IMR-90 (cell line): Measurements from ENCODE around the gene SPTB. TPM values are rescaled to one million over a fixed set of nuclear protein-coding genes. Genes with fewer than 3 reads are reported as not detected.

Source experiments
- ATAC-seq: fragments of 200-7000 bp; cut with Tn5 transposase; 2 replicates; pipeline ENCODE4 v1.9.1; 2020; ENCODE audit warnings: low read depth, mild to moderate bottlenecking, moderate library complexity
- BruUV-seq: library from RNA; stranded (reverse); fragments of 400-500 nt; replicated peaks from 2 replicates; lab custom pipeline; 2021; lab: Mats Ljungman, UMichigan
- CTCF ChIA-PET: fragments of 300-600 bp; formaldehyde crosslinking; extraction: SDS; loops from one replicate; lab custom pipeline; 2021; ENCODE audit warnings: antibody characterized with exemption; lab: Yijun Ruan, JAX
- POLR2A ChIA-PET: fragments of 300-600 bp; sonication (Branson Sonifier 250); formaldehyde crosslinking; loops from one replicate; lab custom pipeline; 2022; ENCODE audit warnings: antibody characterized with exemption; ENCODE audit not compliant: unreplicated experiment; lab: Charles Lee
- DNase-seq: peaks from one replicate; pipeline ENCODE4 v3.0.0; 2013
- H2AFZ ChIP-seq: replicated peaks from 2 replicates; pipeline ENCODE3; 2013; ENCODE audit warnings: low read length, mild to moderate bottlenecking; ENCODE audit not compliant: poor library complexity
- H2AK5ac ChIP-seq: 2 replicates; pipeline ENCODE4 v1.6.1; 2013; ENCODE audit warnings: low read depth, low read length, inconsistent platforms
- H2AK9ac ChIP-seq: replicated peaks from 2 replicates; pipeline ENCODE3; 2013; ENCODE audit warnings: mild to moderate bottlenecking, low read depth, low read length, moderate library complexity; ENCODE audit not compliant: poor library complexity
- H2BK120ac ChIP-seq: 2 replicates; pipeline ENCODE4 v1.6.1; 2013; ENCODE audit warnings: low read depth, low read length, inconsistent platforms
- H2BK15ac ChIP-seq: 3 replicates; pipeline ENCODE4 v1.6.1; 2013; ENCODE audit warnings: low read depth, low read length, inconsistent platforms
- H2BK20ac ChIP-seq: 2 replicates; pipeline ENCODE4 v1.6.1; 2013; ENCODE audit warnings: low read depth, mild to moderate bottlenecking, inconsistent platforms, low read length, moderate library complexity
- H2BK5ac ChIP-seq: 2 replicates; pipeline ENCODE4 v1.6.1; 2013; ENCODE audit warnings: mild to moderate bottlenecking, low read depth, low read length, inconsistent platforms; ENCODE audit not compliant: poor library complexity, severe bottlenecking
- H3K14ac ChIP-seq: replicated peaks from 2 replicates; pipeline ENCODE4 v1.6.1; 2013; ENCODE audit warnings: low read depth, low read length, inconsistent platforms
- H3K18ac ChIP-seq: 2 replicates; pipeline ENCODE4 v1.6.1; 2013; ENCODE audit warnings: low read depth, low read length, control low read depth
- H3K23ac ChIP-seq: 2 replicates; pipeline ENCODE4 v1.6.1; 2013; ENCODE audit warnings: low read depth, low read length, inconsistent platforms
- H3K27ac ChIP-seq: 2 replicates; pipeline ENCODE4 v1.5.1; 2013; ENCODE audit warnings: mild to moderate bottlenecking, control low read depth, low read length; ENCODE audit not compliant: insufficient read depth
- H3K27me3 ChIP-seq: 2 replicates; pipeline ENCODE4 v1.6.1; 2013; ENCODE audit warnings: low read length; ENCODE audit not compliant: control insufficient read depth, insufficient read depth
- H3K36me3 ChIP-seq: 2 replicates; pipeline ENCODE4 v1.6.1; 2013; ENCODE audit warnings: low read length, mixed read lengths; ENCODE audit not compliant: control insufficient read depth, insufficient read depth
- H3K4ac ChIP-seq: 2 replicates; pipeline ENCODE4 v1.6.1; 2013; ENCODE audit warnings: low read depth, low read length, inconsistent platforms
- H3K4me1 ChIP-seq: 2 replicates; pipeline ENCODE4 v1.6.1; 2013; ENCODE audit warnings: low read length, mixed read lengths; ENCODE audit not compliant: control insufficient read depth, insufficient read depth
- H3K4me2 ChIP-seq: 2 replicates; pipeline ENCODE4 v1.6.1; 2013; ENCODE audit warnings: low read depth, mild to moderate bottlenecking, control low read depth, low read length, moderate library complexity
- H3K4me3 ChIP-seq: 2 replicates; pipeline ENCODE4 v1.5.1; 2013; ENCODE audit warnings: low read depth, mild to moderate bottlenecking, control low read depth, low read length, moderate library complexity; ENCODE audit not compliant: insufficient read depth
- H3K56ac ChIP-seq: 2 replicates; pipeline ENCODE4 v1.6.1; 2013; ENCODE audit warnings: low read length, inconsistent platforms; ENCODE audit not compliant: insufficient read depth; ENCODE audit errors: extremely low read depth
- H3K79me1 ChIP-seq, 2 experiments: 2 replicates each; pipeline ENCODE4 v1.6.1; 2013; ENCODE audit warnings: low read length in 2 of 2, inconsistent platforms in 1 of 2, low read depth in 1 of 2
- H3K9ac ChIP-seq: 2 replicates; pipeline ENCODE4 v1.6.1; 2013; ENCODE audit warnings: low read depth, low read length, control low read depth
- H3K9me1 ChIP-seq: 2 replicates; pipeline ENCODE4 v1.6.1; 2013; ENCODE audit warnings: low read length, inconsistent platforms; ENCODE audit not compliant: insufficient read depth
- H3K9me3 ChIP-seq: 2 replicates; pipeline ENCODE4 v1.6.1; 2013; ENCODE audit warnings: low read length; ENCODE audit not compliant: control insufficient read depth, insufficient read depth
- H4K20me1 ChIP-seq: 2 replicates; pipeline ENCODE4 v1.6.1; 2013; ENCODE audit warnings: low read length, inconsistent platforms; ENCODE audit not compliant: insufficient read depth
- H4K5ac ChIP-seq: 2 replicates; pipeline ENCODE4 v1.6.1; 2013; ENCODE audit warnings: mild to moderate bottlenecking, low read depth, low read length, control low read depth
- H4K8ac ChIP-seq, 2 experiments: 2 replicates each; pipeline ENCODE4 v1.6.1; 2013; ENCODE audit warnings: low read depth in 2 of 2, low read length in 2 of 2, control low read depth in 1 of 2, inconsistent platforms in 1 of 2
- H4K91ac ChIP-seq: 2 replicates; pipeline ENCODE4 v1.6.1; 2013; ENCODE audit warnings: low read depth, low read length, inconsistent platforms; ENCODE audit not compliant: insufficient read depth
- BHLHE40 ChIP-seq: fragments of 150-350 bp; IDR thresholded peaks from 2 replicates; pipeline ENCODE4 v1.6.1; 2016; ENCODE audit warnings: mild to moderate bottlenecking, low read depth, low read length
- CEBPB ChIP-seq: IDR thresholded peaks from 2 replicates; pipeline ENCODE4 v1.6.1; 2012; ENCODE audit warnings: low read depth, low read length, improper control_type of control experiment
- FOS ChIP-seq: fragments of 150-350 bp; IDR thresholded peaks from 2 replicates; pipeline ENCODE4 v1.6.1; 2016; ENCODE audit warnings: low read depth, low read length
- MAZ ChIP-seq: IDR thresholded peaks from 2 replicates; pipeline ENCODE4 v1.6.1; 2012; ENCODE audit warnings: low read depth, mild to moderate bottlenecking, low read length, improper control_type of control experiment, moderate library complexity, borderline replicate concordance
- MXI1 ChIP-seq: IDR thresholded peaks from 2 replicates; pipeline ENCODE4 v1.6.1; 2012; ENCODE audit warnings: low read depth, mild to moderate bottlenecking, low read length, moderate library complexity, borderline replicate concordance
- NFE2L2 ChIP-seq: fragments of 150-350 bp; IDR thresholded peaks from 2 replicates; pipeline ENCODE4 v1.6.1; 2016; ENCODE audit warnings: low read depth, mild to moderate bottlenecking, low read length
- RAD21 ChIP-seq: IDR thresholded peaks from 2 replicates; pipeline ENCODE4 v1.6.1; 2012; ENCODE audit warnings: low read length, improper control_type of control experiment
- RCOR1 ChIP-seq: IDR thresholded peaks from 2 replicates; pipeline ENCODE4 v1.6.1; 2012; ENCODE audit warnings: mild to moderate bottlenecking, low read length, improper control_type of control experiment; ENCODE audit not compliant: insufficient replicate concordance
- RFX5 ChIP-seq: IDR thresholded peaks from 2 replicates; pipeline ENCODE4 v1.8.0; 2012; ENCODE audit warnings: low read depth, mild to moderate bottlenecking, low read length, moderate library complexity
- SMC3 ChIP-seq: fragments of 150-350 bp; IDR thresholded peaks from 2 replicates; pipeline ENCODE4 v1.6.1; 2016; ENCODE audit warnings: low read depth, mild to moderate bottlenecking, antibody characterized with exemption, low read length, moderate library complexity
- WGBS, 2 experiments: methylation state at CpG; one replicate each; pipeline versions ENCODE4 v1.1.5 to v1.1.7; 2013; ENCODE audit warnings: missing lambda C conversion rate in 2 of 2; ENCODE audit not compliant: insufficient read length in 1 of 2; ENCODE audit errors: extremely low coverage in 2 of 2; 5-methylcytosine and 5-hydroxymethylcytosine counted together
- dilution Hi-C: fragments of 300-500 bp; cut with HindIII; formaldehyde crosslinking; loops from one replicate; pipeline ENCODE4 v1.14.3; 2018; ENCODE audit warnings: low sequenced_read_pairs; ENCODE audit not compliant: unreplicated experiment
- in situ Hi-C: fragments of 300-500 bp; cut with MboI; formaldehyde crosslinking; loops from 3 replicates; pipeline ENCODE4 v1.14.3; 2019; ENCODE audit warnings: low sequenced_read_pairs, inconsistent platforms, mixed read lengths
- intact Hi-C: fragments of 100-400 bp; cut with micrococcal nuclease; formaldehyde crosslinking; loops from 2 replicates; pipeline ENCODE4 v1.10.0; 2022
- polyA plus RNA-seq, 3 experiments: library from polyadenylated mRNA; depleted of rRNA; stranded (reverse); fragments of >200 nt; gene quantifications; 2 replicates each; pipeline ENCODE4 v1.2.3, GENCODE V29; 2012; ENCODE audit warnings: low replicate concordance in 1 of 3
- total RNA-seq: library from RNA; depleted of rRNA; stranded (reverse); fragments of >200 nt; gene quantifications from 2 replicates; pipeline ENCODE4 v1.2.3, GENCODE V29; 2012
- TF ChIP-seq, protein P1 (sequence below): fragments of 150-350 bp; IDR thresholded peaks from 2 replicates; pipeline ENCODE4 v1.6.1; 2017; ENCODE audit warnings: mild to moderate bottlenecking, antibody characterized with exemption, low read length, low read depth

SPTB gene
- total and polyA plus RNA-seq, 2 of the 4 experiments (the other 2 are of a cell fraction): under 0.01 to 0.07 TPM

DNA sequence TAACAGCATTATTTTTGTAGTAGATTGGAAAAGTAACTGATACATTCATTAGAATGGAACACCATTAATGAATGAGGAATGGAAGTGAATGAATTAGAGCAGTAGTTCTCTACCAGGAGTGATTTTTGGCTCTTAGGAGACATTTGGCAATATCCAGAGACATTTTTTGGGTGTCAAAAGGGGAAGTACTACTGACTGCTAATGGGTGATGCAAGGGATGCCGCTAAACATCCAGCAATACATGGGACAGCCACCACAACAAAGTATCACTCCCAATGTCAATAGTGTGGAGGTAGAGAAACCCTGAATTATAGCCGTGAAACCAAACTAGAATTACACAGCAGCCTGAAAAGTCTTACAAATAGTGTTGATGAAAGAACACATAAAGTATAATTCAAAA, 36.1 kb upstream of the SPTB start:
- no peak overlapping the region for H2AK9ac ChIP-seq
- ATAC-seq: no peak
- H4K5ac ChIP-seq: no peak overlapping the region
- peaks cover 18% of the 10 kb centered on the region for H4K20me1 ChIP-seq
- H3K27me3 ChIP-seq: no peaks in the 10 kb centered on the region
- no peak overlapping the region for H3K4ac ChIP-seq
- no peak overlapping the region for H4K8ac ChIP-seq
- H3K23ac ChIP-seq: no peak overlapping the region
- H3K56ac ChIP-seq: no peak overlapping the region
- H3K9me3 ChIP-seq: no peaks in the 10 kb centered on the region
- no peak for DNase-seq
- dilution Hi-C loops: no loop called here
- TF ChIP-seq CEBPB (no peak), BHLHE40 (no peak), RAD21 (no peak), SMC3 (no peak), MAZ (no peak), RFX5 (no peak), MXI1 (no peak), FOS (no peak), NFE2L2 (no peak), RCOR1 (no peak)
- TF ChIP-seq, protein P1, sequence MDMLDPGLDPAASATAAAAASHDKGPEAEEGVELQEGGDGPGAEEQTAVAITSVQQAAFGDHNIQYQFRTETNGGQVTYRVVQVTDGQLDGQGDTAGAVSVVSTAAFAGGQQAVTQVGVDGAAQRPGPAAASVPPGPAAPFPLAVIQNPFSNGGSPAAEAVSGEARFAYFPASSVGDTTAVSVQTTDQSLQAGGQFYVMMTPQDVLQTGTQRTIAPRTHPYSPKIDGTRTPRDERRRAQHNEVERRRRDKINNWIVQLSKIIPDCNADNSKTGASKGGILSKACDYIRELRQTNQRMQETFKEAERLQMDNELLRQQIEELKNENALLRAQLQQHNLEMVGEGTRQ: no peak
- intact Hi-C loops: no loop called here
- peaks cover 6% of the 10 kb centered on the region for H3K4me1 ChIP-seq
- H2BK15ac ChIP-seq: no peak overlapping the region
- H3K14ac ChIP-seq: no peak overlapping the region
- H2BK5ac ChIP-seq: no peak overlapping the region
- H3K4me2 ChIP-seq: no peak overlapping the region; the same call in 1 of the 2 replicates
- in situ Hi-C loops: loop anchor here (25.0 kb wide), 1 partner anchor 378 kb away; the partner anchor contains the start of genes HSPA2 and PPP1R36
- no peak overlapping the region for H2AK5ac ChIP-seq
- no TSS peak for BruUV-seq
- H3K36me3 ChIP-seq: no peaks in the 10 kb centered on the region
- no CpG with 5 or more reads among the region's 2 CpGs for WGBS, 2 experiments
- peaks cover 12% of the 10 kb centered on the region for H3K9me1 ChIP-seq
- no peak overlapping the region for H3K4me3 ChIP-seq
- no peak overlapping the region for H3K9ac ChIP-seq
- H3K27ac ChIP-seq: no peak overlapping the region
- no peak overlapping the region for H3K18ac ChIP-seq
- no peak overlapping the region for H2BK120ac ChIP-seq
- no peak overlapping the region for H2BK20ac ChIP-seq
- CTCF ChIA-PET: no interaction called here
- H3K79me1 ChIP-seq: peaks cover 25 to 44% of the 10 kb centered on the region in 2 experiments
- no peak overlapping the region for H2AFZ ChIP-seq
- POLR2A ChIA-PET: no interaction called here
- H4K91ac ChIP-seq: no peak overlapping the region
